SK-N-SH treated with all-trans-retinoic acid at 6 μM for 48 hours (cell line): ENCODE results near the gene TMEM37.

Source experiments
- ATAC-seq: fragments of 200-7000 bp; cut with Tn5 transposase; 3 replicates; pipeline ENCODE4 v1.9.1; 2020; ENCODE audit warnings: mild to moderate bottlenecking, moderate library complexity
- BACH2 ChIP-seq: fragments of 250-450 bp; sonication (Bioruptor Pico); IDR thresholded peaks from 2 replicates; pipeline ENCODE4 v1.9.0; 2021; ENCODE audit warnings: mild to moderate bottlenecking, borderline replicate concordance
- GLIS3 ChIP-seq: fragments of 250-450 bp; sonication (Bioruptor Pico); IDR thresholded peaks from 2 replicates; pipeline ENCODE4 v1.5.0; 2020; ENCODE audit warnings: mild to moderate bottlenecking, moderate library complexity
- OSR1 ChIP-seq: fragments of 250-450 bp; sonication (Bioruptor Pico); IDR thresholded peaks from 2 replicates; pipeline ENCODE4 v1.8.0; 2022; ENCODE audit warnings: moderate library complexity, mild to moderate bottlenecking, inconsistent platforms
- PATZ1 ChIP-seq: fragments of 250-450 bp; sonication (Bioruptor Pico); IDR thresholded peaks from 2 replicates; pipeline ENCODE4 v1.8.0; 2020; ENCODE audit warnings: mild to moderate bottlenecking, moderate library complexity, borderline replicate concordance
- POU6F1 ChIP-seq: fragments of 250-450 bp; sonication (Bioruptor Pico); IDR thresholded peaks from 2 replicates; pipeline ENCODE4 v1.8.0; 2021; ENCODE audit warnings: low read depth, mild to moderate bottlenecking, moderate library complexity, borderline replicate concordance
- SNAI2 ChIP-seq: fragments of 250-450 bp; sonication (Bioruptor Pico); IDR thresholded peaks from 2 replicates; pipeline ENCODE4 v1.5.0; 2020; ENCODE audit warnings: mild to moderate bottlenecking, moderate library complexity
- TCF4 ChIP-seq: fragments of 250-450 bp; sonication (Bioruptor Pico); IDR thresholded peaks from 2 replicates; pipeline ENCODE4 v1.8.0; 2021; ENCODE audit warnings: mild to moderate bottlenecking, moderate library complexity, borderline replicate concordance
- ZC3H10 ChIP-seq: fragments of 250-450 bp; sonication (Bioruptor Pico); IDR thresholded peaks from 2 replicates; pipeline ENCODE4 v1.5.1; 2021; ENCODE audit warnings: mild to moderate bottlenecking, moderate library complexity
- ZFP3 ChIP-seq: fragments of 250-450 bp; sonication (Bioruptor Pico); IDR thresholded peaks from 2 replicates; pipeline ENCODE4 v1.5.0; 2020; ENCODE audit warnings: mild to moderate bottlenecking, moderate library complexity
- ZFP30 ChIP-seq: fragments of 450-650 bp; formaldehyde crosslinking; IDR thresholded peaks from 2 replicates; pipeline ENCODE4 v1.5.0; 2022; ENCODE audit warnings: mild to moderate bottlenecking, moderate library complexity
- ZNF70 ChIP-seq: fragments of 450-650 bp; formaldehyde crosslinking; IDR thresholded peaks from 2 replicates; pipeline ENCODE4 v1.5.0; 2020; ENCODE audit warnings: mild to moderate bottlenecking, moderate library complexity
- ZNF8 ChIP-seq: fragments of 450-650 bp; formaldehyde crosslinking; IDR thresholded peaks from 2 replicates; pipeline ENCODE4 v1.5.0; 2020; ENCODE audit warnings: mild to moderate bottlenecking, moderate library complexity

TMEM37 gene

GRCh38 chr2:119435953-119436297, 4.3 kb downstream of the TMEM37 start (continued):
- TF ChIP-seq PATZ1 (CRISPR knock-in tag) (no peak), SNAI2 (no peak)

GRCh38 chr2:119436993-119437772, 5.5 kb downstream of the TMEM37 start:
- TF ChIP-seq GLIS3 (CRISPR knock-in tag) (no peak), TCF4 (no peak)
- ATAC-seq = no peak

- no peak for TF ChIP-seq POU6F1 (CRISPR knock-in tag)
- no peak for TF ChIP-seq PATZ1 (CRISPR knock-in tag)
- no peak for TF ChIP-seq ZNF8
- no peak for TF ChIP-seq TCF4
- TF ChIP-seq, all 23 proteins: peak for 0
- ATAC-seq = no peak
Observed at GRCh38 chr2:119438128-119438656, 6.5 kb downstream of the TMEM37 start.

- ATAC-seq = no peak
- no peak for TF ChIP-seq ZFP30
- no peak for TF ChIP-seq ZNF70 (CRISPR knock-in tag)
Observed at GRCh38 chr2:119438726-119439284, 7.2 kb downstream of the TMEM37 start.

- TF ChIP-seq PATZ1 (CRISPR knock-in tag) (no peak), ZC3H10 (CRISPR knock-in tag) (no peak), OSR1 (CRISPR knock-in tag) (no peak), ZNF8 (no peak), ZFP3 (CRISPR knock-in tag) (no peak)
- ATAC-seq = no peak
Observed at GRCh38 chr2:119439574-119440500, 8.2 kb downstream of the TMEM37 start.

GRCh38 chr2:119440501-119440870, 8.8 kb downstream of the TMEM37 start:
- no peak for ATAC-seq
- no peak for TF ChIP-seq ZNF70 (CRISPR knock-in tag)
- no peak for TF ChIP-seq POU6F1 (CRISPR knock-in tag)
- no peak for TF ChIP-seq TCF4
- TF ChIP-seq ZFP30 = no peak
- no peak for TF ChIP-seq BACH2 (CRISPR knock-in tag)
- TF ChIP-seq SNAI2 = no peak
- TF ChIP-seq, all 23 proteins: peak for 0
